Amniotic stem cell (primary cell): Measurements from ENCODE around the gene CELF4.

Experiments
- DNase-seq: peaks from one replicate; lab custom pipeline; 2025; lab: John Stamatoyannopoulos, UW

The CELF4 gene

DNA sequence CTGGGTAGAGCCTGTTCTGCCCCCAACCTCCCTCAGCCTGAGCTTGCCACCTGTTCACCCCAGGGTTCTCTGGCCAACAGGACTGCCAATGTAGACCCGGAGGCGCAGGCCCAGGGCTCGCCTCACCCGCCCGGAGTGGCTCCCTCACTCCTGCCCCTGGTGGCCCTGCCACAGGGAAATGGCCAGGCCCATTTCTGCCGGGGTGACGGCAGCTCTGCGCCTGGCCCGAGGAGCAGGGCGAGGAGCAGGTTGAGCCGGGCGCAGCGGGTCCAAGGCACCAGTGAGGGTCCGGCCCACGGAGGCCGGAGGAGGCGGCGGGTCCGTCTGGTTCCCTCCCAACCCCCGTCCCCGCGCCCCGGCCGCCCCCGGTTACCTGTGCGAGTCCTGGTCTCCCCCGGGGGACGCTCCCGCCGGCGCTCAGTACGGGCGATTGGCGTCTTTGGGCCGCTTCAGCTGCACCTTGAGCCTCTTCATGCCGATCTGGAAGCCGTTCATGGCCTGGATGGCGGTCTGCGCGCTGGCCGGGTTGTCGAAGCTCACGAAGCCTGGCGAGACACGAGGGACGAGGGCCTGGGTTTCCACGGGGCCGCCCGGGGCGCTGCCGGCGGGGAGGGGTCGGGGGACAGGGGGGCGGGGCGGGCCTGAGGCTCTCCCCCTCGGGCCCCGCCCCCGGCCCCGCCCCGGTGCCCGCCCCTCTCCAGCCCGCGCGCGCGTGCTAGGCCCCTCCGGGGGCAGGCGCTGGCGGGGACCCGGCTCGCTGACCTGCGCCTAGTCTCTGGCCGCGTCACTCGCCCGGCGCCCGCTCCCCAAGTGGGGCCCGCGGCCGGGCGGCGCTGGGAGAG lies 312.0 kb downstream of the CELF4 start:
- DNase-seq, result no peak

DNA sequence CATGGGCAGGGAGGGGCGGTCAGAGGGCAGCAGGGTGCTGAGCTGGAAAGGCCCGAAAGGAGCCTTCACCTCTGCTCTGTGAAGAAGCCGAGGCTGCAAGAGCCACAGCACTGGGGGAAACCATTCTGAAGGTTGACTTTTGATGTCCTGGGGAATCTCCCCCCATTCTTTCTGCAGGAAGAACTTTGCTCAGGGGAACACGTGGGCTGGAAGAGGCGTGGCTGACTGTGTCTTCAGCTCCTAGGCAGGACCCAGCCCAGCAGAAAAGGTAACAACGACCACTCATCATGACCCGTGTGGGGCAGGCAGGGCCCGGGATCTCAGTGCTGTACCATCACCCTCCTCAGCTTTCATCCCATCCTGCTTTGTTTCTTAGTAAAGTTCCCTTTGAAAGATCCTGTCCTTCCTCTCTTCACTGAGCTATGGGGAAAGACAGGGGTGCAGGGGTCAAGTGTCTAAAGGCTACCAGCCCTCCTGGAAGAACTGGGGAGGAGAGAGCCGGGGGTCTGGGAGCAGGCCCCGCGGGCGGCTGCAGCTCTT lies 312.7 kb downstream of the CELF4 start:
- no peak for DNase-seq

- DNase-seq, result no peak
These were observed 313.3 kb downstream of the CELF4 start for GRCh38 chr18:37252342-37252741.

GRCh38 chr18:37251679-37252078 lies 313.9 kb downstream of the CELF4 start:
- DNase-seq, result no peak

- DNase-seq, result no peak
These were observed 315.5 kb downstream of the CELF4 start for GRCh38 chr18:37249895-37250618.

- no peak for DNase-seq
These were observed 316.3 kb downstream of the CELF4 start for GRCh38 chr18:37249171-37249886.

GRCh38 chr18:37248281-37248680 lies 317.3 kb downstream of the CELF4 start:
- no peak for DNase-seq

DNA sequence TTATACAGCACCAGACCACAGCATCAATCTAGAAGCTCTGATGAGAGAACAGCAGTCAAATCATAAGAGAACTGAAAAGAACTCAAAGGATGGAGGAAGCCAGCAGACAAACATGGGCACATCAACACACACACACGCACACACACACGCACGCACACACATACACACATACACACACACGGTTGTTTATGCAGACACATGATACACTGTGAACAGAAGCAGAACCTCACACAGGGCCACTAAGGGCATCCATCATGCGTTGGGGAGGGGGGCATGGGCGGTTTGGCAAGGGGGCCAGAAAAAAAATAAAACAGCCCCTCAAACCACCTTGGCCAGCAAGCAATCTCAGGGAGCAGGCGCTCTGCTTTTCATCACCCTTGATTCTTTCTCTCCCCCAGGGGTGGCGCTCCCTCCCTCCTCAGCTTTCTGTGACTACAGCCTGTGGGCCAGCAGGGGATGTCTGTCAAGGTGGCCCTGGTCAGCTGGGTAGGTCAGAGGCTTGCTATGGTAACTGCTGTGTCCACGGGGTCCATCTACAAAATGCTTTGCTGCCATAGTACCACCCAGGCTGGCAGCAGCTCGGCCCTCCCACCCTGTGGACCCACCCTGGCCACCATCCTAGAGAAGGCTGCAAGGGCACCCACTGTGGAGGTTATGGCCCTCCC lies 318.0 kb downstream of the CELF4 start:
- DNase-seq, result no peak

GRCh38 chr18:37246779-37247340 lies 318.7 kb downstream of the CELF4 start:
- DNase-seq, result no peak

DNA sequence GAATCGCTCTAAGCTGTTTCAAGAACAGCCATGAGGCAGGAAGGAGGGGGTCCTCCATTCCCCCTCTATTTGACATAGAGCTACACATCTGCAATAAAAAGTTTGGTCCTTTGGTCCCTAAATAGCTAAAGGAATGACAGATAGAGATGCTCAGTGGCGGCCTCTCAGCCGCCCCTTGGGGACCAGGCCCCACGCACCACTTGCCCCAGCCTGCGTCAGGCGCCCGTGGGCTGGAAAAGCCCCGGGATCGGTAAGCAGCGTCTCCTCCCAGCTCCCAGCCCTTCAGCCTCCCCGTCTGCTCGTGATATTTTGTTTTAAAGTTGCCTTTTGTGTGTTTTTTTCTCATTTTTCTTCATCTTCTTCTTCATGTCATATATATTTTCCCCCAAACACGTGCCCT lies 321.0 kb downstream of the CELF4 start:
- no peak for DNase-seq

DNA sequence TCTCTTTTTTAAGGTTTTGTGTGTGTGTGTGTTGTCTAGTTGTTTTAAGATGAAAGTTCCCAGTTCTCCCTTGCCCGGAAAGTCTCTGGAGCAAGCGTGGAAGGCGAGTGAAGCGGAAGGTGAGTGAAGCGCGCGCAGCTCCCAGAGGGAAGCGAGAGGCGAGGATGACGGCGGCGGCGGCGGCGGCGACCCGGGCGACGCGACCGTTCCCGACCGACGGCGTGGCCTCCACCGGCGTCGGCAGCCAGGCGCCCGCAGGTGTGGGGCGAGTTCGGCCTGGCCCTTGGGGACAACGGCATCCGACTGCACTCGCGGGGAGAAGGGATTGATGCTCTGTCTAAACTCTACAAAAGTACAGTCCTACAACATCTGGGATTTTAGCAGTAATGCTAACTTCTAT lies 321.9 kb downstream of the CELF4 start:
- no peak for DNase-seq

- no peak for DNase-seq
These were observed 322.6 kb downstream of the CELF4 start for GRCh38 chr18:37242826-37243560.

GRCh38 chr18:37242091-37242490 lies 323.5 kb downstream of the CELF4 start:
- no peak for DNase-seq

DNA sequence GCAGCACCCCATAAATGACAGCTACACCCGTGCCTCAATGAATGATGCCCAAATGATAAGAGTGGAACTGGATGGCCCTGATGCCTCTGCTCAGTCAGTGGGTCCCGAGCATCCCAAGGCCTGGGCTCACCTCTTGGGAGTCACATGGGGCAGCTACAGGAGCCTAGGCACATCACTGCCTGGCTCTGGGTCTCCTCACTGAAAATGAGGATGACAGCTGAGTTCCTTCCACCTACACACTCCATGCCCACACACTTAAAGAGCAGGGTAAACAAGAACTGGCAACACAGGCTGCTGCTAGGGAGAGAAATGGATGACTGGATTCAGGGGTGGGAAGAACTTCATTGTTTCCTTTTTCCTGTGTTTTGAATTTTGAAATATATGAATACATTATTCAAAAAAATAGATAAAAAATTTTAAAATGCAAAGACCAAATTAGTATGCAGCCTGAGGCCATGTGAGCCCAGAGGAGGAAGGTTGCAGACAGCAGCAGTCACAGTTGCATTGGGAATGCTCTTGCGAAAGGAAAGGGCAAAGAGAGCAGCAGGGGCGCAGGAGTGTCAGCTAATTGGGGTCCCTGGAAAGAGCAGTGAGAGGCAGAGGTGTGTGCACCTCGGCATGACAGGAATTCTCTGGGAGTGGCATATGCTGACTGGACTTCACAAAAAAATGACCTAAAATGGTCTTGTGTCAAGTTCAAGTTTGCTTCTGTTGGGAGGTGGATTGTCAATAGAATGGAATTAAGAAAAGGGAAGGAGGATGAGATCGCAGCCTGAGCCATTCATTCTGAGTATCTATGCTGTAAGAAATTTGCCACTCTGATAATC lies 327.1 kb downstream of the CELF4 start:
- DNase-seq, result no peak

DNA sequence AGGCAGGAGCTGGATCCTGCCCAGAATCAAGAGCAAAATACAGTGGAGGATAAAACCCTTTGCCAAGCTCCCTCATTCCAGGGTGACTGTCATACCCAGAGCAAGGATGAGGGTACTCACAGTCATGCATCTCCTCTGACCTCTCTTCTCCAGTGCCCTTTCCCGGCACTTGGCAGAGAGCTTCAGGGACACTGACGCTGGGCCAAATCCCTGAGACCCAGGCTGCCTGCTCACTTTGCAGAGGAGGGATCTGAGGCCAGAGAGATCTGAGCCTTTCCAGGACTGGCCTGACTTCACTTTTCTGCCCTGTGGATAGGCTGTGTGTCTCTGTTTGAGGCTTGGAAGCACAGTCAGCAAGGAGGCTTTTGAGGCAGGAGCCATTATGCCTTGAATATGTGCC lies 330.0 kb downstream of the CELF4 start:
- DNase-seq, result no peak

- no peak for DNase-seq
These were observed 334.3 kb downstream of the CELF4 start for GRCh38 chr18:37231251-37231650.

- DNase-seq, result no peak
These were observed 334.8 kb downstream of the CELF4 start for GRCh38 chr18:37230768-37231167.

DNA sequence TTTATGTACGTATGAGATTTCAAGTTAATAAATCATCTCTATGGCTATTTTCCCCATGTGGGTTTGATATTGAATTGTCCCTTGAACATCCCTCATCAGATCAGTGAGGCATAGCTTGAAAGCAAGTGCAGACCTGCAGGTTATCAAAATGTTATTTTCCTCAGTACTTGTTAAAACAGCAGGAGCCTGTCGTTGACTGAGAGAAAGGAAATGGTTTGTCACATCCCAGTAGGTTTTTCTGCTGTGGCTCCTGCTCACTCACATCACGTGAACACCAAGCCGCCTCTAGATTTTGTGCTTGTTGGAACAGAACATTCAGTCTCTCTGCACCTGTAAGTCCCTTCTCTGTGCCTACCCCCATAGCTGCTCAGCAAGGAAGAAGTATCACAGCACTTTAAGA lies 340.3 kb downstream of the CELF4 start:
- DNase-seq, result no peak

DNA sequence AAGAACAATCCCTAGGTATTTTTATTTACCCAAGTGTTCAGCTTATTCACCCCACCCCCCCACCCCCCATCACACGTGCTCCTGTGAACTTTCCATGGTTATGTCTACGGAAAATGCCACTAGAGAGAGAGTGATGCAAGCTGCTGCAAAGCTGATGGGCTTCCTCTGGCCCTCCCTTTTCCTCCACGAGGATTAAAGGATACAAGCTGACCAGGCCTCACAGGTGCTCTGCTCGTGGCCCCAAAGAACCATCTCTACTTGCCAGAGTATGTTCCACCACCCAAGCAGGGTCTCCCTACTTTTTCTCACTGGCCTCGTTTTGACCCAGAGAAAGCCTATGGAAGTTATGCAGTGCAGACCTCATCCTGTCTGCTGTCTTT lies 342.6 kb downstream of the CELF4 start:
- no peak for DNase-seq

DNA sequence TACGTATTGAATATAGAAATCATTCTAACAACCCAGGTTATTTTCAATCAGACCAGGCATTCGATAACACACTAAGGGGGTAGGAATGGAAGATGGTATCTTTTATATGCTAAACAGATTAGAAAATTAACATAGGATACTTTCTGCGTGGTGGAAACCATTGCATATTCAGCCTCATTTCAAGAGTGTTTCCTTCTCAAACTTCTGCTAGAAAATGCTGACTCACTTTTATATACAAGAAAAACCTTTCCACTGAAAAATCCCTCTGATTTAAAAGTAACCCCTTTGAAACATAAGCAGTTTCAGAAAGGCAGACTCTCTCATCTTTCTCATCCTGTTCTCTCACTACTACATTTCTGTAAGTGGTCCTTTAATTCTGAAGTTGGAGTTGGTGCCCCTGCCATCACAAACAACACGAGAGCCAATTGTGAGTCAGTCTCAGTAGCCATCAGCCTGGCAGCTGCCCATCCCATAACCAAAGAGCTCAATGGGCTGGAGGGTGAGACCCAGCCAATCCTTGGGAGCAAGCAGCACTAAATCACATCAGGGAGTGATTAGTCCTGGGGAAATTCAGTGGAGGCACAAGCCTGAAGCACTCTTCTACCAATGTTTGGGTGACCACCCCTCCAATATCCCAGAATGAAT lies 343.1 kb downstream of the CELF4 start:
- no peak for DNase-seq
